Measurements from ENCODE around the gene LCN12. TPM values are rescaled to one million over a fixed set of nuclear protein-coding genes. Genes with fewer than 3 reads are reported as not detected.

The LCN12 gene
- total RNA-seq, 1 donor from 2014 or later: 2.1 TPM

DNA sequence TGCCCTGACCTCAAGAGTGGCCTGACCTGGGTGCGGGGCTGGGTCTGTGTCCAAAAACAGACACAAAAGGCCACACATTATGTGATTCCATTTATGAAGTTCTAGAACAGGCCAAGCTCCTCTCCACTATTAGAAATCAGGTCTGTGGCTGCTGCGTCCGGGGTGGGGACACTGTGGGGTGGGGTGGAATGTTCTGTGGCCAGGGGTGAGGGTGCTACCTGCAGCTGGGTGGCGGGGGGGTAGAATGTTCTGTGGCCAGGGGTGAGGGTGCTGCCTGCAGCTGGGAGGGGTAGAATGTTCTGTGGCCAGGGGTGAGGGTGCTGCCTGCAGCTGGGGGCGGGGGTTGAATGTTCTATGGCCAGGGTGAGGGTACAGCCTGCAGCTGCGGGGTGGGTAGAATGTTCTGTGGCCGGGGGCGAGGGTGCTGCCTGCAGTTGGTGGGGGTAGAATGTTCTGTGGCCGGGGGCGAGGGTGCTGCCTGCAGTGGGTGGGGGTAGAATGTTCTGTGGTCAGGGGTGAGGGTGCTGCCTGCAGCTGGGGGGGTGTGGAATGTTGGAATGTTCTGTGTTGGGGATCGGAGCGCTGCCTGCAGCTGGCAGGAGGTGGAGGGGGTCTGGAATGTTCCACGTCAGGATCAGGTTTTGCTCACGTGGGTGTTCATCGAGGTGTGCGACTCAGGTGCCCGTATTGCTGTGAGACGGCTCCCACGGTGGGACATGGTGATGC is 8.3 kb downstream of the LCN12 start:
- no peak overlapping the region for H3K4me3 Mint-ChIP-seq (ENCODE audit: low read depth)
- peaks cover 9% of the 10 kb centered on the region for H3K9me3 Mint-ChIP-seq
- no peak for DNase-seq (ENCODE audit: low spot score)
- no peak overlapping the region for H3K27ac Mint-ChIP-seq
- peaks cover 4% of the 10 kb centered on the region for H3K4me1 Mint-ChIP-seq (ENCODE audit: low read depth)
- no peaks in the 10 kb centered on the region for H3K36me3 Mint-ChIP-seq (ENCODE audit: low read depth)
- H3K27me3 Mint-ChIP-seq (ENCODE audit: low read depth): no peaks in the 10 kb centered on the region
- intact Hi-C loops (cut with micrococcal nuclease): no loop called here

DNA sequence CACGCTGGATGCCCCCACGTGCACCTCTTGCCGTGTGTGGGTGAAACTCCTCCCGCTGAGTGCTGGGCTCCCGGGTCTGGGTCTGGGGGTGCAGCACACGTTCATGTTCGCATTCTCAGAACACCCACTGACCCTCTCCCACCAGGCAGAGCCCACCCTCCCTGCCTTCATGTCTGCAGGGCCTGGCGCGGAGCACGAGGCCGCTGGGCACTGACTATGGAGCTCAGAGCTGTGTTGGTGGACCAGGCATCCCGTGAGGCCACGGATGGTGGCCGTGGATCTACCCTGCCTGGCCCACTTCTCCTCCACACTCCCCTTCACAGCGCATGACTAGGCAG is 8.8 kb downstream of the LCN12 start:
- H3K27me3 Mint-ChIP-seq (ENCODE audit: low read depth): peaks cover 2% of the 10 kb centered on the region
- intact Hi-C loops (cut with micrococcal nuclease): no loop called here
- H3K9me3 Mint-ChIP-seq: peaks cover 9% of the 10 kb centered on the region
- no peaks in the 10 kb centered on the region for H3K36me3 Mint-ChIP-seq (ENCODE audit: low read depth)
- H3K27ac Mint-ChIP-seq: no peak overlapping the region
- DNase-seq (ENCODE audit: low spot score): no peak
- H3K4me3 Mint-ChIP-seq (ENCODE audit: low read depth): no peak overlapping the region
- H3K4me1 Mint-ChIP-seq (ENCODE audit: low read depth): peaks cover 7% of the 10 kb centered on the region

DNA sequence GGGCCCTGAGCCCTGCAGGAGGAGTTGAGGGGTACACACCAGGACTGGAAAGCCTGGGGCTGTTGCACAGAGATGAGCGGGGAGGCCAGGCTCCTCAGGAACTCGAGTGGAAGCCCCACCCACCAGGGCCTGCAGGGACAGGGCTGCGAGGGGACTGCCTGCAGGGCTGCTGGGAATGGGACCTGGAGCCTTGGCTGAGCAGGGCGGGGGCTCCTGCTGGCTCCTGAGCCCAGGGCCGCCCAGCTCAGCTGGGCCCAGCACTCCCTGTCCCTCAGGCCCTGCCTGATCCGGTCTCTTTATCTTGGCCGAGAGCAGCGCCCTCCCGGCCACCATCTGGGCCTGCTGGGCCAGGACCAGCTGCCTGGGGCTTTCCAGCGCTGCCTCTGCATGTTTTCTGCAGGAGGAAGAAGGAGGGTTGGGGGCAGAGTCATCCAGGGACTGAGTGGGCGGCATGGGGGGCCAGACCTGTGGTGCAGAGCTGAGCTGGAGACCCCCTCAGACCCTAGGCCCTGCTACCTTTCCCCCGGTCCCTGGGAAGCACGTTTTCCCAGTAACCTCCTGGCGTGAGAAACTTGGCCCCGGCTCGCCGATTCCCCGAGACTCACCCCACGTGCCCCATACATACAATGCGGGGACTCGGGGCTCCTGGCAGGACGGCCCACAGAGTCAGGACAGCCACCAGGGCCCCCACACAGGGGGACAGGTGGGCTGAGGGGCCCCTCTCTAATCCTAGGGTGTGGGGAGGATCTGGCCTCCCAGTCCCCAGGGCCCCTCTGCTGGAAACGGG is 9.4 kb downstream of the LCN12 start:
- peaks cover 2% of the 10 kb centered on the region for H3K27me3 Mint-ChIP-seq (ENCODE audit: low read depth)
- H3K9me3 Mint-ChIP-seq: peaks cover 5% of the 10 kb centered on the region
- H3K4me3 Mint-ChIP-seq (ENCODE audit: low read depth): no peak overlapping the region
- no peak overlapping the region for H3K27ac Mint-ChIP-seq
- no peaks in the 10 kb centered on the region for H3K36me3 Mint-ChIP-seq (ENCODE audit: low read depth)
- no peak for DNase-seq (ENCODE audit: low spot score)
- intact Hi-C loops (cut with micrococcal nuclease): no loop called here
- peaks cover 10% of the 10 kb centered on the region for H3K4me1 Mint-ChIP-seq (ENCODE audit: low read depth)

DNA sequence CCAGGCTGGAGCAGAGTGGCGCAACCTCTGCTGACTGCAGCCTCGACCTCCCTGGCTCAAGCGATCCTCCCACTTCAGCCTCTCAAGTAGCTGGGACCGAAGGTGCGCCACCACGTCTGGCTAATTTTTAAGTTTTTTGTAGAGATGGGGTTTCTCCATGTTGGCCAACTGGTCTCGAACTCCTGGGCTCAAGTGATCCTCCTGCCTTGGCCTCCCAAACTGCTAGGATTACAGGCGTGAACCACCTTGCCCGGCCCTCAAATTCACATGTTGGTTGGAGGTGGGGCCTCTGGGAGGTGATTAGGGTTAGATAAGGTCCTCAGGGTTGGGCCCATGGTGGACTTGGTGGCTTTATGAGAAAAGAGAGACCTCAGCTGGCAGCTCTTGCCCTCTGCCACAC is 10.1 kb downstream of the LCN12 start:
- Mint-ChIP-seq H3K27me3 (ENCODE audit: low read depth) (peaks cover 2% of the 10 kb centered on the region), H3K27ac (no peak overlapping the region), H3K9me3 (no peaks in the 10 kb centered on the region), H3K4me1 (ENCODE audit: low read depth) (peaks cover 10% of the 10 kb centered on the region), H3K36me3 (ENCODE audit: low read depth) (no peaks in the 10 kb centered on the region), H3K4me3 (ENCODE audit: low read depth) (no peak overlapping the region)
- intact Hi-C loops (cut with micrococcal nuclease): no loop called here
- DNase-seq (ENCODE audit: low spot score): no peak

DNA sequence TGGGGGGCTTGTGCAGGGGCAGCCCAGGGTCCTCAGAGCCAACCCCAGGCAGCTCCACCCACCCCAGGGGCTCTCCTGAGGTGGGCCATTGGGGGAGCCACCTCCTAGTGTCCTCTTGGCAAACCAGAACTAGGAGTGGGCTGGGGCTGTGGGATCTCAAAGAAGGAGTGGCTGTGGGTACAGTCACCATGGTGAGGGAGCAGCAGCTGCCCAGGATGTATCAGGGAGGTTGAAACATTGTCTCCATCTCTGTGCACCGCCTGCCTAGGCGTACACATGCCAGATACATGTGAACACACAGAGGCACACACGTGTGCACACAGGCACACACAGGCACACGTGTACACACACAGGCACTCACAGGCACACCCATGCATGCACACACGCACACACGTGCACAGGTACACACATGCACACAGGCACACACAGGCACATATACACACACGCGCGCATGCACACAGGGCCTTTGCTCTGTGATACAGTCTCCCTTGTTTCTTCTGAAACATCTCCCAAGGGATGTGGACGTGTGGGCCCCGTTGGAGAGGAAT is 10.7 kb downstream of the LCN12 start:
- Mint-ChIP-seq H3K4me1 (ENCODE audit: low read depth) (peaks cover 10% of the 10 kb centered on the region), H3K27ac (no peak overlapping the region)

DNA sequence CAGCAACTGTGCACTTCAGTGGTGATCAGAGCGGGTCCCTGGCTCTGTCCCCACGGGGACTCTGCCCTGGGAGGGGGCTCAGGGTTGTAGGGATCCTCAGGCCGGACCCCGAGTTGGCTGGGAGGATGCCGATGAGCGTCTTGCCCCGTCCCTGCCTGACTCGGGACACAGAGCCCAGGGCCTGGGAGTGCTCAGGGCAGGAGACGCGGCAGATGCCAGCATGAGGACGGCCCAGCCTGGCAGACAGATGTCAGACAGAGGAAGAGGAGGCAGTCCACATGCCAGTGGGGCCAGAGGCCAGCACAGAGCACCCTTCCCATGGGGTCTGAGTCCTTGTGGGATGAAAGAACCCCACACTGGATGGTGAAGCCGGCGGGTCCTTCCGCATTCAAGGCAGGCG is 11.3 kb downstream of the LCN12 start:
- Mint-ChIP-seq H3K27ac (no peak overlapping the region), H3K4me1 (ENCODE audit: low read depth) (peaks cover 10% of the 10 kb centered on the region), H3K4me3 (ENCODE audit: low read depth) (no peak overlapping the region), H3K9me3 (no peaks in the 10 kb centered on the region), H3K36me3 (ENCODE audit: low read depth) (no peaks in the 10 kb centered on the region), H3K27me3 (ENCODE audit: low read depth) (peaks cover 2% of the 10 kb centered on the region)
- intact Hi-C loops (cut with micrococcal nuclease): no loop called here
- DNase-seq (ENCODE audit: low spot score): no peak

More for the DNA sequence above, 10.7 kb downstream of the LCN12 start:
- Mint-ChIP-seq H3K4me3 (ENCODE audit: low read depth) (no peak overlapping the region), H3K27me3 (ENCODE audit: low read depth) (peaks cover 2% of the 10 kb centered on the region), H3K36me3 (ENCODE audit: low read depth) (no peaks in the 10 kb centered on the region), H3K9me3 (no peaks in the 10 kb centered on the region)
- intact Hi-C loops (cut with micrococcal nuclease): no loop called here
- no peak for DNase-seq (ENCODE audit: low spot score)

DNA sequence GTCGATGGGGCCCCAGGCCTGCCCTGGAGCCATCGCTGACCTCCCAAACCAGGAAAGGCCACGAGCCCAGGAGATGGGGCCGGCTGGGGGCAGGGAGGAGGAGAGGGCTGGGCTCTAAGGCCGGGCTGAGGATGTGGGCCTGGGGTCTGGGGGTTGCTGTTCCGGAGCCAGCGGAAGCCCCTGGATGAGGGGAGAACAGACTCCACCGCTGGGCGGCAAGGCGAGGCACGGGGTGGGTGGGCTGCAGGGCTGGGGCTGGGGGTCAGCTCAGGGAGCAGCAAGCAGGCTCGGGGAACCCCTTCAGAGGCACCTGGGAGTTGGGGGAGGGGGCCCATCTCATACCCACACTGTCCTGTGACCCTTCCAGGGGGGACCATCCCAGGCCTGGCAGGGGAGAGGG is 11.7 kb downstream of the LCN12 start:
- DNase-seq (ENCODE audit: low spot score): no peak
- Mint-ChIP-seq H3K27ac (no peak overlapping the region), H3K4me1 (ENCODE audit: low read depth) (peaks cover 10% of the 10 kb centered on the region), H3K4me3 (ENCODE audit: low read depth) (no peak overlapping the region), H3K9me3 (no peaks in the 10 kb centered on the region), H3K27me3 (ENCODE audit: low read depth) (peaks cover 2% of the 10 kb centered on the region), H3K36me3 (ENCODE audit: low read depth) (no peaks in the 10 kb centered on the region)
- intact Hi-C loops (cut with micrococcal nuclease): no loop called here

DNA sequence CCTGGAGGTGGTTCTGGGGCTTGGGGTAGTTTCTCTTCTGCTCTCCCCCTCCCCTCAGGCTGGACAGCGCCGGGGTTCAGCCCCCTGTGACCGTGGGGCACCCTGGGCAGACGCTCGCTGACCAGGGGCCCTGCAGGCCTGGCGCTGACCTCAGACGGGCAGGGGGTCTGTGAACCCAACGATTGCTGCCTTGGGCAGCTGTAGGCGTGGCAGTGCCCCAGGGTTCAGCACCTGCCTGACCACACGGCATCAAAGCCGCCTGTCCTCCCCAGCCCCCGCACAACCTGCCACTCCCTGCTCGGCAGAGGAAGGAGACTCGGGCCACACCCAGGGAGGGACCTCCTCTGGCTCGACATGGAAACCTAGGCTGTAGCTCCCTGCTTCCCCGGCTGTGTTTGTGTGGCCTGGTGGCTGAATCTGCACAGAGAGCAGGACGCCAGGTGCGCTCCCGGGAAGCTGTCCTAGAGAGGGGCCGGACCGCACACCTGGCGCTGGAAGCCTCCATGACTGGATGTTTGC is 12.2 kb downstream of the LCN12 start:
- peaks cover 2% of the 10 kb centered on the region for H3K27me3 Mint-ChIP-seq (ENCODE audit: low read depth)
- H3K36me3 Mint-ChIP-seq (ENCODE audit: low read depth): no peaks in the 10 kb centered on the region
- no peak overlapping the region for H3K4me3 Mint-ChIP-seq (ENCODE audit: low read depth)
- no peak for DNase-seq (ENCODE audit: low spot score)
- intact Hi-C loops (cut with micrococcal nuclease): no loop called here
- H3K9me3 Mint-ChIP-seq: no peaks in the 10 kb centered on the region
- H3K27ac Mint-ChIP-seq: no peak overlapping the region
- H3K4me1 Mint-ChIP-seq (ENCODE audit: low read depth): peaks cover 10% of the 10 kb centered on the region

DNA sequence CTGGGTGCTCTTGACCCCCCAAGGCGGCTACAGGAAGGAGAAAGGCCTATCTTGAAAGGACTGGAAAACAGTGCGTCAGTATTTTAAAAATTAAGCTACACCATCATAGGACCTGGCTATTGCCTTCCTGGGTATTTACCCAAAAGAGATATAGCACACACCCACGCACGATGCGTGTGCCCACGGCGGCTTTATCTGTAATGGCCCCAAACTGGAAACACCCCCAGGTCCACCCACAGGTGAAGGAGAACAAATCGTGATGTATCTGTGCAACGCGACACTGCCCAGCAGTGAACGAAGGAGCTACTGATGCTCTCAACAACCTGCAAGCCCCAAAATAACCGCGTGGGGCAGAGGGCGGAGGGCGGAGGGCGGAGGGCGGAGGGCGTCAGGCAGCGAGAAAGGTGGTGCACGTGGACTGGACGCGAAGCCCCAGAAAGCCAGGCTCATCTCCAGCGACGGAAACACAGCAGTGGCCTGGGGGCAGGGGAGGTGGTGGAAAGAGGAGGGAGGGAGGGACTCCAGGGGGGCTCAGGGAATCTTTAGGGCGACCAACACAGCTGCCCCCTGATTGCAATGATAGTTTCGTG is 12.9 kb downstream of the LCN12 start:
- Mint-ChIP-seq H3K4me3 (ENCODE audit: low read depth) (no peak overlapping the region), H3K4me1 (ENCODE audit: low read depth) (peaks cover 10% of the 10 kb centered on the region), H3K9me3 (no peaks in the 10 kb centered on the region), H3K36me3 (ENCODE audit: low read depth) (no peaks in the 10 kb centered on the region), H3K27ac (no peak overlapping the region), H3K27me3 (ENCODE audit: low read depth) (peaks cover 2% of the 10 kb centered on the region)
- no peak for DNase-seq (ENCODE audit: low spot score)
- intact Hi-C loops (cut with micrococcal nuclease): no loop called here

DNA sequence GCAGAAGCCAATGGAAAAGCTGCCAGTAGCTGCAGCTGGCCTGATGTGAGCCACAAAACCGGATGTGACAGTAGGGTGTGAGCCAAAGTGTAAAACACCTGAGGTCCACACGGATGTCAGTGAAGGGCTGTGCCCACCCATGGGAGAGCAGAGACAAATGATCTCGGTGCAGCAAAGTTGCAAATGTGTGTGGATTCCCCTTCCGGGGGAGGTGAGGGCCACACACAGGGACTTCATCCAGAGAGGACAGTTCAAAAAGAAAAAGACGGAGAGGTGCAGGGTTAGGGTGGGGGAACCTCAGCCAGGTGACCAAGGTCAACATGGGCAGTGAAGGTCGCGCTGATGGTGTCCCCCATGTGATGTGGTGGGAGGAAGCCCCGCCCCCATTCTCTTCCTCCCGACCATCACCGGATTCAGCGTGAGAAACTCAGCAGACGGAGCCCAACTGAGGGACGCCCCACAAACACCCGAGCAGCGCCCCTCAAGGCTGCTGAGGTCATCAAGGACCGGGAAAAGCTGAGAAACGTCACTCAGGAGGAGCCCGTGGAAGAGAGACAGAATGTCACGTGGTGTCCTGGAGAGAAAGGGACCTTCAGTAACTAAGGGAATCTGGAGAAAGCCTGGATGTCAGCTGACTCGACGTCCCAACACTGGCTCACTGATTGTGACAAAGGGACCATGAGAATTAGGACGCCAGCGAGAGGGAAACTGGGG is 13.9 kb downstream of the LCN12 start:
- no peaks in the 10 kb centered on the region for H3K9me3 Mint-ChIP-seq
- peaks cover 10% of the 10 kb centered on the region for H3K4me1 Mint-ChIP-seq (ENCODE audit: low read depth)
- no peak overlapping the region for H3K27ac Mint-ChIP-seq
- DNase-seq (ENCODE audit: low spot score): no peak
- peak overlapping the region; percentile 64 for H3K4me3 Mint-ChIP-seq (ENCODE audit: low read depth)
- intact Hi-C loops (cut with micrococcal nuclease): no loop called here
- H3K36me3 Mint-ChIP-seq (ENCODE audit: low read depth): no peaks in the 10 kb centered on the region
- peaks cover 2% of the 10 kb centered on the region for H3K27me3 Mint-ChIP-seq (ENCODE audit: low read depth)

DNA sequence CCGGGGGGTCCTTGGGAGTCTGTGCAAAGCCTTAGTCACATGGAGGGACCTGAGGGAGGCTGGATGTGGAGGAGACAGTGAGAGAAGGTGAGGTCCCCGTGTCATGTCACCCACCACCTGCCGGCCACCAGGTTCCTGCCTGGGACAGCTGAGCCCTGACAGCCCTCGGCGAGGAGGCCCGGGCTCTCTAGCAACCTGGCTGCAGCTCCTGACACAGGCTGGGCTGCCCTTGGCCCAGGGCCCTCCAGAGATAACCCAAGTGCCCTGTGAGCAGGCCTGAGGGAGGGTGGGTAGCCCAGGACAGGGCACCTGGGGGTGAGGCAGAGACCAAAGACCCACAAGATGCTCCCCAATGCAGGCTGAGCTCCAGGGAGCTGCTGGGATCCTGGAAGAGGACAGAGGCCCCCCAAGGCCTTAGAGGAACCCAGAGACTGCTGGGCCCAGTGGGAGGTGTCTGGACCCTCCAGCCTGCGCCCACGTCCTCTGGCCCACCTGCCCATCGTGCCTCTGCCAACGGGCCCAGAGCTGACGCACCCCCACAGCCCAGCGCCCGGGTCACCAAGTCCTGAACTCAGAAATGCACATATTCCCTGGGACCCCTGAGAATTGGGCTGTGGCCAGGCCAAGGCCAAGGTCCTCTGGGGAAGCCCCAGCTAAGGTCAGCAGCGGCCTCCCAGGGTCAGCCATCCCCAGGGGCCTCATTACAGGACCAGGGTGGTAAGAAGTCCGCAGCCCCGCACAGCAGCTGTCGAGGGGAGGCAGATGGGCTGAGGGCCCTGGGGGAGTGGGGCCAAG is 16.5 kb downstream of the LCN12 start:
- Mint-ChIP-seq H3K4me1 (ENCODE audit: low read depth) (peaks cover 10% of the 10 kb centered on the region), H3K4me3 (ENCODE audit: low read depth) (no peak overlapping the region), H3K9me3 (no peaks in the 10 kb centered on the region), H3K27me3 (ENCODE audit: low read depth) (peaks cover 2% of the 10 kb centered on the region), H3K27ac (no peak overlapping the region), H3K36me3 (ENCODE audit: low read depth) (no peaks in the 10 kb centered on the region)
- intact Hi-C loops (cut with micrococcal nuclease): no loop called here
- DNase-seq (ENCODE audit: low spot score): no peak

DNA sequence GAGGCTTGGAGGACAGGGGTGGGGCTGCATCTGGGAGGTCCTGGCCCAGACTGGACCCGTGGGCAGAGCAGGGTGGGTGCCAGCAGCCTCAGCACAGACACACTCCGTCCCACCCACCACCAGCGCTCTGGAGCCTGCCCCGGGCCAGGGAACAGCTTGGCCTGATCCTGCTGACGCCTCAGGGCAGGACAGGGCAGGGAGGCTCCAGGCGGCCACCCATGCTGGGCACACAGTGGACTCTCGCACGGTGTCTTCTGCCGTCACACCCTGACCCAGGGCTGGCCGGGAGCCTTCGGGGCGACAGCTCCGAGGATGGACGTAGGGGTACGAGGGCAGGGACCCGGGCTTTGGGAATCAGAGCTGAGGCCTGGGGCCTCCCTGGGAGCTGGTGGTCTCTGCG is 17.1 kb downstream of the LCN12 start:
- Mint-ChIP-seq H3K4me1 (ENCODE audit: low read depth) (peaks cover 10% of the 10 kb centered on the region), H3K4me3 (ENCODE audit: low read depth) (no peak overlapping the region), H3K27me3 (ENCODE audit: low read depth) (peaks cover 2% of the 10 kb centered on the region), H3K36me3 (ENCODE audit: low read depth) (no peaks in the 10 kb centered on the region), H3K9me3 (no peaks in the 10 kb centered on the region), H3K27ac (no peak overlapping the region)
- intact Hi-C loops (cut with micrococcal nuclease): no loop called here
- DNase-seq (ENCODE audit: low spot score): no peak

All from activated T-helper 2 cell treated with anti-CD3 and anti-CD28 coated beads, Interferon-gamma antibody, Interleukin-2, Interleukin-4, amounts not matched to agents 10 μg/mL and 5 μg/mL and 100 μg/mL, durations not matched to agents 14 hours and 24 hours and 36 hours (primary cell).